GM12874 (cell line): ENCODE results near the gene CASKIN1.
"Not testable (repeated sequence)": the region's sequence is repeated elsewhere in the genome, so short reads cannot be mapped to it uniquely, and the experiment has no call there.

Experiments used
- CTCF ChIP-seq: IDR thresholded peaks from 2 replicates; pipeline ENCODE4 v1.5.1; 2011; ENCODE audit warnings: low read depth, mild to moderate bottlenecking, control low read depth, low read length, moderate library complexity; ENCODE audit not compliant: insufficient read depth

Gene CASKIN1

GRCh38 chr16:2147378-2147777 lies 49.0 kb downstream of the CASKIN1 start:
- TF ChIP-seq CTCF: no peak

- TF ChIP-seq CTCF: no peak
Observed at GRCh38 chr16:2145843-2146242, 50.6 kb downstream of the CASKIN1 start.

- TF ChIP-seq CTCF: no peak
Observed at GRCh38 chr16:2143878-2144485, 52.4 kb downstream of the CASKIN1 start.

GRCh38 chr16:2142942-2143877 lies 53.2 kb downstream of the CASKIN1 start:
- TF ChIP-seq CTCF: no peak

- TF ChIP-seq CTCF: not testable (repeated sequence)
Observed at GRCh38 chr16:2135770-2136490, 60.5 kb downstream of the CASKIN1 start, which contains the start of gene PKD1. Gene PKD1 (minus strand): TSS chr16:2135898. CDS start chr16:2135689, 209 bp downstream.
